ENCODE measurements around the gene SNX18. TPM values are rescaled to one million over a fixed set of nuclear protein-coding genes. Genes with fewer than 3 reads are reported as not detected.
"Not testable (repeated sequence)": the region's sequence is repeated elsewhere in the genome, so short reads cannot be mapped to it uniquely, and the experiment has no call there.

The SNX18 gene, protein sequence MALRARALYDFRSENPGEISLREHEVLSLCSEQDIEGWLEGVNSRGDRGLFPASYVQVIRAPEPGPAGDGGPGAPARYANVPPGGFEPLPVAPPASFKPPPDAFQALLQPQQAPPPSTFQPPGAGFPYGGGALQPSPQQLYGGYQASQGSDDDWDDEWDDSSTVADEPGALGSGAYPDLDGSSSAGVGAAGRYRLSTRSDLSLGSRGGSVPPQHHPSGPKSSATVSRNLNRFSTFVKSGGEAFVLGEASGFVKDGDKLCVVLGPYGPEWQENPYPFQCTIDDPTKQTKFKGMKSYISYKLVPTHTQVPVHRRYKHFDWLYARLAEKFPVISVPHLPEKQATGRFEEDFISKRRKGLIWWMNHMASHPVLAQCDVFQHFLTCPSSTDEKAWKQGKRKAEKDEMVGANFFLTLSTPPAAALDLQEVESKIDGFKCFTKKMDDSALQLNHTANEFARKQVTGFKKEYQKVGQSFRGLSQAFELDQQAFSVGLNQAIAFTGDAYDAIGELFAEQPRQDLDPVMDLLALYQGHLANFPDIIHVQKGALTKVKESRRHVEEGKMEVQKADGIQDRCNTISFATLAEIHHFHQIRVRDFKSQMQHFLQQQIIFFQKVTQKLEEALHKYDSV
- total RNA-seq: 13.3 and 13.4 TPM in 2 replicates

DNA sequence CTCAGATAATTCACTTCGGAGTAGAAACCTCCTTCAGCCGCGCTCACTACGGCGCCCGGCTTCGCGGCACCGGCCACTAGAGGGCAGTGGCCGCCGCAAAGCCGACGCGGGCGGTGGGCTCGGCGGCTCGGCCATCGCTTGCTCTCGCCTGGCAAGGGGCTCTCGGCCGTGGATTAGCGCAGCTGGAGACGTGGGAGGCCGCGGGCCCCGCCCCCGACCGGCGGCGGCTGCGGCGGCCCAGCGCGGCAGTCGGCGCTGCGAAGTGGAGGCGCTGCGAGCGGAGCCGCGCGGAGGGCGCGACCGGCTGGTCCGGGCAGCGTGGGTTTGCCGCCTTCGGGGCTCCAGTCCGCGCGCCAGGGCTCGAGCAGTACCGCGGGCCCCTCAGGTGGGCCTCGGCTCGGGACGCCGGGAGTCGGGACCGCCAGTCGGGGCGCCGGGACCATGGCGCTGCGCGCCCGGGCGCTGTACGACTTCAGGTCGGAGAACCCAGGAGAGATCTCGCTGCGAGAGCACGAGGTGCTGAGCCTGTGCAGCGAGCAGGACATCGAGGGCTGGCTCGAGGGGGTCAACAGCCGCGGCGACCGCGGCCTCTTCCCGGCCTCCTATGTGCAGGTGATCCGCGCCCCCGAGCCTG lies at the start of gene SNX18:
SNX18 (plus strand) TSS at position 248 of the 634 bp plus-strand sequence; CDS start at position 442, 194 bp downstream.
- peaks cover 21% of the 10 kb centered on the region for H3K27me3 Mint-ChIP-seq (ENCODE audit: low read depth)
- H3K36me3 Mint-ChIP-seq (ENCODE audit: low read depth): peaks cover 29% of the 10 kb centered on the region
- H3K4me3 Mint-ChIP-seq (ENCODE audit: low read depth): peak within 1 kb of the TSS; percentile 82
- H3K4me1 Mint-ChIP-seq (ENCODE audit: low read depth): peaks cover 33% of the 10 kb centered on the region
- intact Hi-C loops (cut with micrococcal nuclease): loop anchor here (1.0 to 10.0 kb wide), 8 partner anchors 129 to 642 kb away; partner anchors contain the start of gene ARL15
- H3K9me3 Mint-ChIP-seq: no peaks in the 10 kb centered on the region
- H3K27ac Mint-ChIP-seq: no peak within 1 kb of the TSS
- DNase-seq (ENCODE audit: low spot score): peak; percentile 89

DNA sequence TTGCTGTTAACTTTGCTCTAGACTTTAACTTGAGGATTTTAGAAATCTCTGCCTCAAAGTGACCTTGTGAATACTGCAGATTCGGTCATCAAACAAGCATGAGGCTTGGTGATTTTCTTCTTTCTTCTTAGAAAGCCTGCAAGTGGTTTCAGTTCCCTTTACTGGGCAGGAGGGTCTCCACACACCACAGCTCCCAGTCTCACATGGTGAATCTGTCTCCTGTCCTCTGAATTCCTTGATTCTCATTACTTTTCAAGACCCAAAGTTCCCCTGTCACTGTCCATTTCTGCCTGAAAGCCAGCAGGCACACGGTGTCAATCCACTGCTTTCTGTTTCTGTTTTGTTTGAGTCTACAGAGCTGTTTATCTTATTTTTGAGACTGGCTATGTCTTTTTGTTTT lies 47.9 kb upstream of the SNX18 start:
- H3K36me3 Mint-ChIP-seq (ENCODE audit: low read depth): no peaks in the 10 kb centered on the region
- peaks cover 12% of the 10 kb centered on the region for H3K27me3 Mint-ChIP-seq (ENCODE audit: low read depth)
- H3K4me1 Mint-ChIP-seq (ENCODE audit: low read depth): peaks cover 1% of the 10 kb centered on the region
- DNase-seq (ENCODE audit: low spot score): no peak
- no peaks in the 10 kb centered on the region for H3K9me3 Mint-ChIP-seq
- no peak overlapping the region for H3K4me3 Mint-ChIP-seq (ENCODE audit: low read depth)
- H3K27ac Mint-ChIP-seq: no peak overlapping the region
- intact Hi-C loops (cut with micrococcal nuclease): no loop called here

DNA sequence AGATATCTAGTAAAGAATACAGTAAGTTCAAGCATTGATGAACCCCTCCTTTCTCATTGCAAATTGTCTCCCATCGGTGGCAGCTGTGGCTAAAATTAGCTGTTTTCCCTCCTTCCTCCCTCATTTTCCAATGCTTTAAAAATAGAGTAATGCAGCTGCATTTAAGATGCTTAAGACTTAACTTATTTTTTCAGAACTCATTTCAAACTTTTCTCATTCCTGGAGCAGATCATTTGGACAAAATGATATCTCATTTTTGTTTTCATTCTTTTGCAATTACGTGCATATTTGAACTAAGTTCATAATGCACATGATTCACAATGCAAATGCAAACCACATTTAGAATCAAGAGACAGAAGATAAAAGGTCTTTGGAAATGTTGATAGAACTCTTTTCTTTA lies 47.4 kb upstream of the SNX18 start:
- Mint-ChIP-seq H3K36me3 (ENCODE audit: low read depth) (no peaks in the 10 kb centered on the region), H3K27me3 (ENCODE audit: low read depth) (peaks cover 12% of the 10 kb centered on the region), H3K4me3 (ENCODE audit: low read depth) (no peak overlapping the region), H3K9me3 (no peaks in the 10 kb centered on the region), H3K4me1 (ENCODE audit: low read depth) (peaks cover 1% of the 10 kb centered on the region), H3K27ac (no peak overlapping the region)
- DNase-seq (ENCODE audit: low spot score): no peak
- intact Hi-C loops (cut with micrococcal nuclease): no loop called here

DNA sequence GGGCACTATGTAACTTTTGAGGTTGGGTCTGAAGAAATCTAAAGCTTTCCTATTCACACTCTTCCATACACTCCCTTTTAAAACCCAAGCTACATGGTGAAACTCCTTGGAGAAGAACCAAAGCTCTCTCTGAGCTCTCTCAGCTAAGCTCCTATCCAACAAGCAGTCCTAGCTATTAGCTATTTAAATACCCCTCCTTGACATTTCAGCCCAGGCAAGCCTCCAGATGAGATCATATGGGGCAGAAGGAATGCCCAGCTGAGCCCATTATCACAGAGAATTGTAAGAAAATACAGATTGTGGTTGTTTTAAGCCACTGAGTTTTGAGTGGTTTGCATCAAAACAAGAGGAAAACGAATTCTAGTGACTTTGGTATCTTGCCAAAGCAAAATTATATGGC lies 46.9 kb upstream of the SNX18 start:
- H3K4me3 Mint-ChIP-seq (ENCODE audit: low read depth): no peak overlapping the region
- peaks cover 1% of the 10 kb centered on the region for H3K4me1 Mint-ChIP-seq (ENCODE audit: low read depth)
- no peaks in the 10 kb centered on the region for H3K9me3 Mint-ChIP-seq
- intact Hi-C loops (cut with micrococcal nuclease): no loop called here
- H3K36me3 Mint-ChIP-seq (ENCODE audit: low read depth): no peaks in the 10 kb centered on the region
- no peak overlapping the region for H3K27ac Mint-ChIP-seq
- no peak for DNase-seq (ENCODE audit: low spot score)
- peaks cover 12% of the 10 kb centered on the region for H3K27me3 Mint-ChIP-seq (ENCODE audit: low read depth)

DNA sequence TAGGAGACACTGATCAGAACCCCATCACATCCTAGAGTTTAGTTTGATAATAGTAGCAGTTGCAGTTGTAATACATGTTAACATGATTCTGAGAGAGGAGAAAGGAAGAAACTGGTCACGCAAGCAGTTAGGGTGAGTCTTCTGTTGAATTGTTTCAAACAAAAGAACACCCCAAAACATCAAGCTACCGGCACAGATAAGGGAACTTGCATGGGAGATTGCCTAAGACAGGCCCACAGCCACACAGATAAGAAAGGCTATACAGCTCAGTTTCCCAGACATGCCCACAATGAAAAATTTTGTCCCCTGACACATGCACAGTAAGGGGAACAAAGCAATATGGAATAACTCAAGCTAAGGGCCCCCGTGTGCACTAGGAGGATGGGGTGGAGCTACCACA lies 46.2 kb upstream of the SNX18 start:
- H3K36me3 Mint-ChIP-seq (ENCODE audit: low read depth): no peaks in the 10 kb centered on the region
- no peak overlapping the region for H3K4me3 Mint-ChIP-seq (ENCODE audit: low read depth)
- intact Hi-C loops (cut with micrococcal nuclease): no loop called here
- peaks cover 10% of the 10 kb centered on the region for H3K27me3 Mint-ChIP-seq (ENCODE audit: low read depth)
- H3K27ac Mint-ChIP-seq: no peak overlapping the region
- H3K9me3 Mint-ChIP-seq: no peaks in the 10 kb centered on the region
- peaks cover 1% of the 10 kb centered on the region for H3K4me1 Mint-ChIP-seq (ENCODE audit: low read depth)
- no peak for DNase-seq (ENCODE audit: low spot score)

DNA sequence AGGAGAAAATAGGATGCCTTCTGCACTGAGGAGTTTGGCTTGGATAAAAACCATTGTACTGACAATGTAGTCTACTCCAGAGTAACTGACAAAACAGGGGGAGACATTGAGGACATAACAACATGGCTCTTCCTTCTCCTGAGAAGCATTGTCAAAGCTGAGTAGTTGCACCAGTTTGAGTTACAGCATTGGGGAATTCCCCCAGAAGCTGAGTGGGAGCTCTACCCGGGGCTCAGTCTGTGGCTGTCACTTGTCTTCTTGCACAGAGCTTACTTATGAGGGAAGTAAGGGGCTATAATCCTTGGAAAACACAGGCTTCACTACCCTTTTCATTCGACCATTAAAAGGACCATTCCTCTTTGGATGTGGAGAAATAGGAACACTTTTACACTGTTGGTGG lies 40.9 kb upstream of the SNX18 start:
- H3K4me3 Mint-ChIP-seq (ENCODE audit: low read depth): no peak overlapping the region
- H3K27ac Mint-ChIP-seq: no peak overlapping the region
- H3K36me3 Mint-ChIP-seq (ENCODE audit: low read depth): no peaks in the 10 kb centered on the region
- no peak for DNase-seq (ENCODE audit: low spot score)
- H3K9me3 Mint-ChIP-seq: no peaks in the 10 kb centered on the region
- intact Hi-C loops (cut with micrococcal nuclease): no loop called here
- peaks cover 5% of the 10 kb centered on the region for H3K27me3 Mint-ChIP-seq (ENCODE audit: low read depth)
- no peaks in the 10 kb centered on the region for H3K4me1 Mint-ChIP-seq (ENCODE audit: low read depth)

DNA sequence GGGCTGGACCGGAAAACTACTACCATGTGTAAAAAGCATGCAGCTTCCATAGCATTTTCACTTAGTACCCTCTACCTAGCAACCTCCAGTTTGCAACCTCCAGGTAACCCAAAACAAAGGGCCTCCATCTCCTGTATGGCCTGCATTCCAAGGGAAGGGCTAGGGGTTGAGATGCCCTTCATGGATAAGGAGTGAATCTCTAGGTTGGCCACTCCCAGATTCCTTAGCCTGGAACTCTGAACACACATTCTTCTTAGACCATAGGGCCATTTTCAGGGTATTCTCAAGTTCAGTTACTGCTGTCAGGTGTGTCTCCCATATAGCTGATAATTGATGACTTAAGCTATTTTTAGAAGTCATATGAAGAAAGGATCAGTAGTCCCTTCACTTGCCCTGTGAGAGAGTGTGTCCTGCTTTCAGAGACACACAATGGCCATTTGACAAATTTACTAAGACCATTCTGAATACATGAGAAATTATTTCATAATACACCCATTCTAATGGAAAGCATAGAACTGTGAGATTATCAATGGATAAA lies 39.5 kb upstream of the SNX18 start:
- H3K4me3 Mint-ChIP-seq (ENCODE audit: low read depth): no peak overlapping the region

DNA sequence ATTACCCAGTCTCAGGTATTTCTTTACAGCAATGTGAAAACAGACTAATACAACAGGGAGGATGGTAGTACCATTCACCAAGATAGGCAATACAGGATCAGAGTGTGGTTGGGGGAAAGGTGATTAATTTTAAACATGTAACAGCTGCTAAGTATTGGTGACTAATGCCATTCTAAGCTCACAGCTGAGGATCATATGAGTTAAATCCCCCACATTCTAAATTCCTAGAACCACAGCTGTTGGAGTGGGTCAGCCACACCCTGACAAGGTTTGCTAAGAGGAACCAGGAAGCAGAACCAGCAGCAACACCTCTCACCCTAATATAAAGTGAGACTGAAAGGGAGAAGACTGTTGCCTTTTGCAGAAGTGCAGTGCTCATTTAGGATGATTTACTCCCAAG lies 37.3 kb upstream of the SNX18 start:
- Mint-ChIP-seq H3K9me3 (no peaks in the 10 kb centered on the region), H3K27me3 (ENCODE audit: low read depth) (peaks cover 13% of the 10 kb centered on the region), H3K4me1 (ENCODE audit: low read depth) (no peaks in the 10 kb centered on the region), H3K27ac (no peak overlapping the region), H3K36me3 (ENCODE audit: low read depth) (no peaks in the 10 kb centered on the region), H3K4me3 (ENCODE audit: low read depth) (no peak overlapping the region)
- intact Hi-C loops (cut with micrococcal nuclease): no loop called here
- no peak for DNase-seq (ENCODE audit: low spot score)

More for the DNA sequence above, 39.5 kb upstream of the SNX18 start:
- peaks cover 5% of the 10 kb centered on the region for H3K27me3 Mint-ChIP-seq (ENCODE audit: low read depth)
- H3K4me1 Mint-ChIP-seq (ENCODE audit: low read depth): no peaks in the 10 kb centered on the region
- no peaks in the 10 kb centered on the region for H3K9me3 Mint-ChIP-seq
- no peak for DNase-seq (ENCODE audit: low spot score)
- H3K36me3 Mint-ChIP-seq (ENCODE audit: low read depth): no peaks in the 10 kb centered on the region
- no peak overlapping the region for H3K27ac Mint-ChIP-seq
- intact Hi-C loops (cut with micrococcal nuclease): no loop called here

DNA sequence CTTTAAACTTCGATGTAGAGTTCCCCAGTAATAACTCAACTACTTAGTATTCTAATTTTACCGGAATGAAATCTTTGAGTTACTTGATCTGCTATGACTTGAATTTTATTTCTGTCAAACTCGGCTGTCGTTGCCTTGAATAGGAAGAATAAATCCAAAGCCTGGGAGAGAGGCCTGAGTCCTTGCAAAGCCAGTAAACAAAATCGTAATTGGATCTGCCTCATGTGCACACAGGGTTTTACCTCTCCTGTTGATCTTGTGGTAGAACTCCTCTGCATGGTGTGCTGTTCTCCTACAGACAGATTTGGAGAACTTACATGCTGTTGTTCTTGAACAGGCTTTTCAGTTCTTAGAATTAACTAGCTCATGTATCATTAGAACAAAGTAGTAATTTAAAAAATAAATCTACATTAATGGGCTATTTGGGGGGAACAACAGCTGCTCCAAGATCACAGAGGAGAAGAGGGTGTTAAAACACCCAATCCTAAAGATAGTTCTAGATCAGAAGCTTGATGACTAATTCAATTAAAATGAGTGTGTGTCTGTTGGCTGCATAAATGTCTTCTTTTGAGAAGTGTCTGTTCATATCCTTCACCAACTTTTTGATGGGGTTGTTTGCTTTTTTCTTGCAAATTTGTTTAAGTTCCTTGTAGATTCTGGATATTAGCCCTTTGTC lies 33.2 kb upstream of the SNX18 start:
- Mint-ChIP-seq H3K4me1 (ENCODE audit: low read depth) (no peaks in the 10 kb centered on the region), H3K9me3 (no peaks in the 10 kb centered on the region), H3K27ac (no peak overlapping the region), H3K36me3 (ENCODE audit: low read depth) (no peaks in the 10 kb centered on the region), H3K4me3 (ENCODE audit: low read depth) (no peak overlapping the region), H3K27me3 (ENCODE audit: low read depth) (peaks cover 19% of the 10 kb centered on the region)
- intact Hi-C loops (cut with micrococcal nuclease): no loop called here
- no peak for DNase-seq (ENCODE audit: low spot score)

DNA sequence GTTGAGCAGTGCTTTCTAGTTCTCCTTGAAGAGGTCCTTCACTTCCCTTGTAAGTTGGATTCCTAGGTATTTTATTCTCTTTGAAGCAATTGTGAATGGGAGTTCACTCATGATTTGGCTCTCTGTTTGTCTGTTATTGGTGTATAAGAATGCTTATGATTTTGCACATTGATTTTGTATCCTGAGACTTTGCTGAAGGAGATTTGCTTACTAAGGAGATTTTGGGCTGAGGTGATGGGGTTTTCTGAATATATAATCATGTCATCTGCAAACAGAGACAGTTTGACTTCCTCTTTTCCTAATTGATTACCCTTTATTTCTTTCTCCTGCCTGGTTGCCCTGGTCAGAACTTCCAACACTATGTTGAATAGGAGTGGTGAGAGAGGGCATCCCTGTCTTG lies 31.9 kb upstream of the SNX18 start:
- not testable (repeated sequence) for H3K27ac Mint-ChIP-seq; H3K4me1 Mint-ChIP-seq (ENCODE audit: low read depth); H3K4me3 Mint-ChIP-seq (ENCODE audit: low read depth); H3K9me3 Mint-ChIP-seq; H3K36me3 Mint-ChIP-seq (ENCODE audit: low read depth); DNase-seq (ENCODE audit: low spot score)
- H3K27me3 Mint-ChIP-seq (ENCODE audit: low read depth): peaks cover 18% of the 10 kb centered on the region
- intact Hi-C loops (cut with micrococcal nuclease): loop anchor here (5.0 kb wide), 1 partner anchor 243 kb away; no protein-coding TSS in a partner anchor

DNA sequence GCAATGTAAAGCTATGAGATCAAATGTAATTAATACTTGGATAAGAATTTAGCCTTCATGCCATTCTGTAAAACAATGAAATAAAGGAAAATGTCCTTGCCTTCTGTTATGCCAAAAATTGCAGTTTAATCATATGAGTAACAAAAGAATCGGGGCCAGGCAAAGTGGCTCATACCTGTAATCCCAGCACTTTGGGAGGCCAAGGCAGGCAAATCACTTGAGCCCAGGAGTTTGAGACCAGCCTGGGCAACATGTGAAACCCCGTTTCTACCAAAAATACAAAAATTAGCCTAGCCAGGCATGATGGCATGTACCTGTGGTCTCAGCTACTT lies 27.9 kb upstream of the SNX18 start:
- H3K36me3 Mint-ChIP-seq (ENCODE audit: low read depth); H3K27ac Mint-ChIP-seq; H3K4me3 Mint-ChIP-seq (ENCODE audit: low read depth); DNase-seq (ENCODE audit: low spot score); H3K9me3 Mint-ChIP-seq; H3K4me1 Mint-ChIP-seq (ENCODE audit: low read depth): not testable (repeated sequence)
- H3K27me3 Mint-ChIP-seq (ENCODE audit: low read depth): peaks cover 17% of the 10 kb centered on the region
- intact Hi-C loops (cut with micrococcal nuclease): loop anchor here (5.0 kb wide), 1 partner anchor 247 kb away; no protein-coding TSS in a partner anchor

DNA sequence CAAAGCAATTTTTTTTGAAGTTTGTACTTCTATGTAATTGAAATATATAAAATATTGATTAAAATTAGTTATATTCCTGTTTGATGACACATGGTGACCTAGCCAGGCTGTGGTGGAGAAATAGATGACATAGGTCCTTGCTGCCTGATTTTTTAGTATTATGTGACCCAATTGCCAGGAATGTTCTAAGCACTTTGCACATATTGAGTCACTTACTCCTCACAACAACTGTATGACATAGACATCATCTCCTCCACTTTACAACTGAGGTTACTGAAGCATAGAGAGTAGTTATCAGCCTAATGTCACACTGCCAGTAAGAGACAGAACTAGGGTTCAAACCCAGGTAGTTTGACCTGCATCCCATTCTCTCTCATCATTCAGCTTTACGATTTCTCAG lies 26.2 kb upstream of the SNX18 start:
- Mint-ChIP-seq H3K9me3 (no peaks in the 10 kb centered on the region), H3K27ac (no peak overlapping the region), H3K27me3 (ENCODE audit: low read depth) (peaks cover 12% of the 10 kb centered on the region), H3K4me1 (ENCODE audit: low read depth) (no peaks in the 10 kb centered on the region), H3K36me3 (ENCODE audit: low read depth) (no peaks in the 10 kb centered on the region), H3K4me3 (ENCODE audit: low read depth) (no peak overlapping the region)
- no peak for DNase-seq (ENCODE audit: low spot score)
- intact Hi-C loops (cut with micrococcal nuclease): no loop called here
